Liver (tissue), 9 donors: ENCODE results near the gene BEST2. TPM values are rescaled to one million over a fixed set of nuclear protein-coding genes. Genes with fewer than 3 reads are reported as not detected.
A peak's percentile ranks its signal among the peaks of the same experiment; 100 is the strongest.
"Not testable (repeated sequence)": the region's sequence is repeated elsewhere in the genome, so short reads cannot be mapped to it uniquely, and the experiment has no call there.

ENCODE experiments used
- DNase-seq: peaks from one replicate; pipeline ENCODE4 v3.0.0-alpha.2; 2017; ENCODE audit warnings: low spot score
- H3K27ac ChIP-seq, 2 donors: one replicate each; pipeline ENCODE4 v1.7.0; 2013; ENCODE audit warnings: inconsistent platforms in 2 of 2, low read length in 2 of 2, control low read depth in 1 of 2, low read depth in 1 of 2, mild to moderate bottlenecking in 1 of 2
- H3K27me3 ChIP-seq, 4 donors: one replicate each; pipeline versions ENCODE4 v1.6.1 to v1.7.0; 2013; ENCODE audit warnings: low read length in 3 of 4, inconsistent platforms in 1 of 4, mild to moderate bottlenecking in 1 of 4, moderate library complexity in 1 of 4; ENCODE audit not compliant: control insufficient read depth in 4 of 4, insufficient read depth in 4 of 4
- H3K36me3 ChIP-seq, 4 donors: one replicate each; pipeline versions ENCODE4 v1.6.1 to v1.7.0; 2013; ENCODE audit warnings: low read length in 3 of 4, mild to moderate bottlenecking in 3 of 4, low read depth in 1 of 4, moderate library complexity in 1 of 4; ENCODE audit not compliant: control insufficient read depth in 4 of 4, insufficient read depth in 3 of 4
- H3K4me1 ChIP-seq, 4 donors: one replicate each; pipeline versions ENCODE4 v1.6.1 to v1.7.0; 2013; ENCODE audit warnings: low read length in 3 of 4, mild to moderate bottlenecking in 3 of 4, moderate library complexity in 1 of 4; ENCODE audit not compliant: control insufficient read depth in 4 of 4, insufficient read depth in 4 of 4
- H3K4me3 ChIP-seq, 3 donors: one replicate each; pipeline versions ENCODE4 v1.6.1 to v1.7.0; 2013; ENCODE audit warnings: low read length in 3 of 3, control low read depth in 1 of 3, low read depth in 1 of 3, mild to moderate bottlenecking in 1 of 3
- H3K9ac ChIP-seq, 2 donors: one replicate each; pipeline ENCODE4 v1.7.0; 2013; ENCODE audit warnings: low read length in 2 of 2, mild to moderate bottlenecking in 2 of 2, moderate library complexity in 2 of 2, control low read depth in 1 of 2, low read depth in 1 of 2
- H3K9me3 ChIP-seq, 4 donors: one replicate each; pipeline versions ENCODE4 v1.6.1 to v1.7.0; 2013; ENCODE audit warnings: low read length in 3 of 4; ENCODE audit not compliant: control insufficient read depth in 4 of 4
- ATF3 ChIP-seq: IDR thresholded peaks from 2 replicates; pipeline ENCODE4 v1.6.1; 2016; ENCODE audit warnings: antibody characterized with exemption
- CTCF ChIP-seq: fragments of 150-350 bp; IDR thresholded peaks from 2 replicates; pipeline ENCODE4 v1.5.1; 2017; ENCODE audit warnings: improper control_type of control experiment, low read depth, low read length; ENCODE audit not compliant: missing input control
- EGR1 ChIP-seq, 2 donors: IDR thresholded peaks; 2 replicates each; pipeline ENCODE4 v1.6.1; 2016 to 2018; ENCODE audit warnings: antibody characterized with exemption in 2 of 2, low read depth in 2 of 2
- FOXA1 ChIP-seq: IDR thresholded peaks from 2 replicates; pipeline ENCODE4 v1.6.1; 2016; ENCODE audit warnings: antibody characterized with exemption
- GABPA ChIP-seq, 2 donors: IDR thresholded peaks in 1 of 2; conservative IDR thresholded peaks in 1 of 2; 2 replicates each; pipeline ENCODE4 v1.6.1; 2016; ENCODE audit warnings: antibody characterized with exemption in 2 of 2, mild to moderate bottlenecking in 1 of 2, moderate library complexity in 1 of 2
- HNF4G ChIP-seq: IDR thresholded peaks from 2 replicates; pipeline ENCODE4 v1.6.1; 2016; ENCODE audit warnings: antibody characterized with exemption
- JUND ChIP-seq, 2 donors: IDR thresholded peaks; 2 replicates each; pipeline ENCODE4 v1.6.1; 2016; ENCODE audit warnings: antibody characterized with exemption in 2 of 2
- MAX ChIP-seq: IDR thresholded peaks from 2 replicates; pipeline ENCODE4 v1.6.1; 2016; ENCODE audit warnings: antibody characterized with exemption
- RXRA ChIP-seq, 2 donors: IDR thresholded peaks; 2 replicates each; pipeline ENCODE4 v1.6.1; 2017 to 2018; ENCODE audit warnings: antibody characterized with exemption in 2 of 2, mild to moderate bottlenecking in 1 of 2
- SP1 ChIP-seq: IDR thresholded peaks from 2 replicates; pipeline ENCODE4 v1.6.1; 2018; ENCODE audit warnings: antibody characterized with exemption, mild to moderate bottlenecking
- YY1 ChIP-seq: IDR thresholded peaks from 2 replicates; pipeline ENCODE4 v1.6.1; 2016; ENCODE audit warnings: antibody characterized with exemption, mild to moderate bottlenecking
- WGBS: extraction: QIAGEN DNeasy Blood & Tissue Kit; methylation state at CpG from one replicate; pipeline ENCODE4 v1.1.7; 2013; 5-methylcytosine and 5-hydroxymethylcytosine counted together
- polyA plus RNA-seq, 2 donors: library from polyadenylated mRNA; stranded (reverse) in 1 of 2; unstranded in 1 of 2; fragments of 200-250 nt in 1 of 2; fragments of >200 nt in 1 of 2; fragmentation: Nextera tagmentation in 1 of 2; extraction: Ambion mirVana in 1 of 2; gene quantifications; one replicate each; pipeline versions ENCODE4 v1.2.1 to v1.2.3, GENCODE V29; 2013 to 2015
- total RNA-seq, 2 donors: library from RNA; depleted of rRNA; stranded (reverse); fragments of >200 nt; gene quantifications; one replicate each; pipeline ENCODE4 v1.2.3, GENCODE V29; 2014
- donor health status: healthy.
- donor health status: healthy.
- donor health status: healthy.
- donor health status: healthy.
- donor health status: healthy.

BEST2 gene
- total and polyA plus RNA-seq, 4 donors: not detected

- TF ChIP-seq CTCF (no peak), ATF3 (peak; percentile 34), RXRA (IDR thresholded peaks at IDR 0.05) (peak in 1 of 2 donors; percentile 29), MAX (no peak), SP1 (peak; percentile 67), JUND (IDR thresholded peaks at IDR 0.05) (no peak), YY1 (peak; percentile 64), HNF4G (no peak)
Observed at GRCh38 chr19:12722566-12723380, 28.8 kb upstream of the BEST2 start (continued).

- H3K9ac ChIP-seq: peak overlapping the region; percentile 15 to 69
- WGBS: 7% methylated on average over 7 of the region's 7 CpGs
- no peaks in the 10 kb centered on the region for H3K27me3 ChIP-seq
- no peak for DNase-seq
- peak overlapping the region; percentile 49 to 98 (median 73) for H3K4me3 ChIP-seq
- H3K9me3 ChIP-seq: no peaks in the 10 kb centered on the region
- H3K27ac ChIP-seq: peak overlapping the region; percentile 14 to 21
- TF ChIP-seq RXRA (IDR thresholded peaks at IDR 0.05): no peak
- TF ChIP-seq SP1: no peak
- no peak for TF ChIP-seq MAX
- no peak for TF ChIP-seq YY1
- no peak for TF ChIP-seq GABPA (IDR thresholded peaks at IDR 0.05 in 1 of 2, conservative IDR thresholded peaks at IDR 0.05 in 1 of 2)
- no peak for TF ChIP-seq EGR1 (IDR thresholded peaks at IDR 0.05; ENCODE audit: low read depth in 2 of 2)
- TF ChIP-seq HNF4G: no peak
- TF ChIP-seq FOXA1: no peak
- H3K36me3 ChIP-seq: peaks cover 0 to 6% (median 3%) of the 10 kb centered on the region in 4 donors
- peaks cover 6 to 49% (median 34%) of the 10 kb centered on the region in 4 donors for H3K4me1 ChIP-seq
Observed at GRCh38 chr19:12723381-12723640, 28.3 kb upstream of the BEST2 start.

GRCh38 chr19:12723641-12724426 lies 27.8 kb upstream of the BEST2 start, which contains the start of gene TNPO2:
TNPO2 (minus strand) TSS chr19:12723932; CDS start chr19:12720977, 2,955 bp downstream.
- peak within 1 kb of the TSS; percentile 21 to 76 for H3K27ac ChIP-seq
- WGBS: 13% methylated on average over 28 of the region's 28 CpGs
- H3K9me3 ChIP-seq: no peaks in the 10 kb centered on the region
- H3K4me1 ChIP-seq: peaks cover 6 to 54% (median 39%) of the 10 kb centered on the region in 4 donors
- H3K4me3 ChIP-seq: peak within 1 kb of the TSS; percentile 49 to 98 (median 73)
- peak; percentile 70 for TF ChIP-seq MAX
- TF ChIP-seq GABPA (IDR thresholded peaks at IDR 0.05 in 1 of 2, conservative IDR thresholded peaks at IDR 0.05 in 1 of 2): peak in 1 of 2 donors; percentile 32
- no peak for TF ChIP-seq RXRA (IDR thresholded peaks at IDR 0.05)
- no peaks in the 10 kb centered on the region for H3K27me3 ChIP-seq
- peaks cover 0 to 4% (median 3%) of the 10 kb centered on the region in 4 donors for H3K36me3 ChIP-seq
- peak; percentile 64 for DNase-seq
- H3K9ac ChIP-seq: peak within 1 kb of the TSS; percentile 17 to 84

- not testable (repeated sequence) for H3K9me3 ChIP-seq, H3K4me3 ChIP-seq, H3K27me3 ChIP-seq, H3K27ac ChIP-seq, DNase-seq, H3K9ac ChIP-seq
- peaks cover 6 to 65% (median 44%) of the 10 kb centered on the region in 4 donors for H3K4me1 ChIP-seq
- 77% methylated on average over 10 of the region's 10 CpGs for WGBS
- H3K36me3 ChIP-seq: peaks cover 2 to 19% (median 16%) of the 10 kb centered on the region in 4 donors
Observed at GRCh38 chr19:12725612-12726011, 26.0 kb upstream of the BEST2 start.
